GM21528 (cell line): ENCODE measurements around the gene SPTY2D1.

Source experiments
- ATAC-seq: cut with Tn5 transposase; IDR thresholded peaks from one replicate; pipeline ENCODE4 v1.9.1; 2021; ENCODE audit warnings: mild to moderate bottlenecking, moderate library complexity; ENCODE audit not compliant: unreplicated experiment, low FRiP score

The SPTY2D1 gene

DNA sequence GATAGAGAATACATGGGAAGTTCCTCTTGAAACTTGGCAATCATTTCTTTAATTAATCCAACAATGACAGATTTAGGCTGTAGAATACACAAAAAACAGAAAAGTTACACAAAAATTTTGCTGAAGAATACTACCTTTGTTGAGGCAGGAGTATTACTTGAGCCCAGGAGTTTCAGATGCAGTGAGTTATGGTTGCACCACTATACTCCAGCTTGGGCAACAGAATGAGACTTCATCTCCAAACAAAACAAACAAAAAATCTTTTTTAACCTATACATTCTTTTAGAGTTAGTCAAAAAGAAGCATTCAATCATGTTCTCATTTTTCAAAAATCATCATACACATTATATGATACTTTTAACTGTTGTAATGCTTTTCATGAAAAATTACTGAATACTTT, 67.7 kb downstream of the SPTY2D1 start:
- ATAC-seq: no peak

DNA sequence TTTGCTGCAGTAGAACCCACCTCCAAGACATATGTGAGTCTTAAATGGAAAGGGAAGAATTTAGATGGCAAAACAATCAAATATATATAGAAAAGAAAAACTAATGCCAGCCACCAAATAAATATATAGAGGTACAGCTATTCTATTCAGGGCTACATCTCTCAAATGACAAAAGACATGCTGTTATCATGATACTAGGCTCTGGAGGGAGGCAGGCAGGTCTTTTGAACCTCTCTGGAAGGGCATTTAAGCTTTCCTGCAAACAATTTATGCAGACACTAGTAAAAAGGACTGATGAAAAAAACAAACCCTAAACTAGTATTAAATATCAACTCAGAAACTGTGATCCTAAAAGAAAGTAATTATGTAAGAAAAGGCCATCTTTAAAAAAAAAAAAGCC, 70.0 kb downstream of the SPTY2D1 start:
- no peak for ATAC-seq

DNA sequence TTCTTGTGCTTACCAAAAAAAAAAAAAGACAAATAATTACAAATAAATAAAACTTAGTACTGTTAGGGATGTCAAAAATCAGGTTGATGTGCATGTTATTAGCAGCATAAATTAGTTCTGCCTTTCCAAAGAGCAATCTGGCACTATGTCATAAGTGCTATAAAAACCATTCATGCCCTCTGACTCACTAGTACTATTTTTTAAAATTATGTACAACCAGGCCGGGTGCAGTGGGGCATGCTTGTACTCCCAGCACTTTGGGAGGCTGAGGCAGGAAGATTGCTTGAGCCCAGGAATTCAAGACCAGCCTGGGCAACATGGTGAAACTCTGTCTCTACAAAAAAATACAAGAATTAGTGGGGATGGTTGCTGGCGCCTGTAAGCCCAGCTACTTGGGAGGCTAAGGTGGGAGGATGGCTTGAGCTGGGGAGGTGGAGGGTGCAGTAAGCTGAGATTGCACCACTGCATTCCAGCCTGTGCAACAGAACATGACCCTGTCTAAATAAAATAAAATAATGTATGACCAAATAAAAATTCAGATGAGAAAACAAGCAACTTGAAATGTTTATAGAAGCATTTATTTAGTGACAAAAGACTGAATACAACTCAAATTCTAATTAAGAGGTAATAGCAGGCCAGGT, 70.9 kb downstream of the SPTY2D1 start:
- ATAC-seq: no peak
